Measurements from ENCODE around the gene APBB1. TPM values are rescaled to one million over a fixed set of nuclear protein-coding genes. Genes with fewer than 3 reads are reported as not detected.

APBB1 gene
- total and polyA plus RNA-seq, 2 experiments from 2014 or later, result 43.1 to 46.2 TPM

DNA sequence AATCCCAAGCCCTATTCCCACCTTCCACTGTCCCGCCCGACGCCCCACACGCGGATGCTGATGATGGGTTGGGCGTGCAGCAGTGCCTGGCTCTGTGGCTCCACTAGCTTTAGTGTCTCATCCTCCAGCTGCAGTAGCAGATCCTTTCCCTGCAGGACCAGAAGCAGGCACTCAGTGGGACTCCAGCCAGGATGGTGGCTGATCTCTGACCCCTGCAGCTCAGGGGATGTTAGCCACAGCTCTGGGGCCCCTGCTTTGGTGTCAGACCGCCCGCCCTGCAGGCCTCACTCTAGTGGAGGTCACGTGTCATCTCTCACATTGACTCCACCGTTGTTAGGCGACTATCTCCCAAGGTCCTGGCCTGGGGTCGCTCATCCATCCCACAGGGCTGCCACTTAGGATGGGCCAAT is 16.8 kb downstream of the APBB1 start:
- Histone ChIP-seq H3K27ac (no peak overlapping the region), H3K79me2 (ENCODE audit: insufficient read depth) (no peaks in the 10 kb centered on the region), H3K4me3 (no peak overlapping the region), H3K36me3 (ENCODE audit: low read depth) (no peaks in the 10 kb centered on the region), H3K4me2 (ENCODE audit: unreplicated experiment) (no peak overlapping the region), H3F3A (ENCODE audit: insufficient read depth) (peaks cover 18% of the 10 kb centered on the region), H3K27me3 (replicated peaks; ENCODE audit: insufficient read depth) (no peaks in the 10 kb centered on the region), H3K9me3 (ENCODE audit: low read depth) (no peaks in the 10 kb centered on the region), H3K9me2 (ENCODE audit: insufficient read depth) (no peaks in the 10 kb centered on the region), H4K20me1 (ENCODE audit: insufficient read depth) (no peaks in the 10 kb centered on the region), H3K4me1 (ENCODE audit: insufficient read depth) (peaks cover 12% of the 10 kb centered on the region), H3K9ac (no peak overlapping the region), H2AFZ (no peak overlapping the region)
- 97 to 98% methylated on average over 11 of the region's 12 CpGs for WGBS, 2 experiments (ENCODE audit: low coverage in 1 of 2, low lambda C conversion rate in 2 of 2, missing lambda C conversion rate in 2 of 2)
- in situ Hi-C loops (cut with MboI), result no loop called here
- no peak for TF ChIP-seq EZH2phosphoT487 (IDR thresholded peaks at IDR 0.05; ENCODE audit: insufficient read depth, low read depth)
- no peak for DNase-seq

DNA sequence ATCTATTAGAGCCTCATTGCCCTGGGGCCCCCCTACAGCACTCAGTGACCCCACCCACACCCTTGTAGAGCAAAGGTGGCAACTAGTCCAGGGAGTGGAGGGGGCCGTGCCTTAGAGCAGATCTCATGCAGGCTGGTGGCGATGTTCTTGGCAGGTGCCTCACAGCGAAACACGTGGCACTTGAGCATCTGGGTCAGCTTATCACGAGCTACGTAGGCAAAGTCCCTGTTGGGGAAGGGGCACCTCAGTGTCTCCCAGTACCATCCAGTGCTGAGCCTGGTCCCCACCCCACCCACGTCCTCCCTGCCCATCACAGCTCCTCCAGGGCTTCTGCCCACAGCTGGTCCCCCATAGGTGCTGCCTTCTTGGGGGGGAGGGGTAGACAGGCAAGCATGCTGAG is 17.4 kb downstream of the APBB1 start:
- no peaks in the 10 kb centered on the region for H4K20me1 ChIP-seq (ENCODE audit: insufficient read depth)
- no peaks in the 10 kb centered on the region for H3K27me3 ChIP-seq (replicated peaks; ENCODE audit: insufficient read depth)
- H3K9me2 ChIP-seq (ENCODE audit: insufficient read depth), result no peaks in the 10 kb centered on the region
- no peaks in the 10 kb centered on the region for H3K9me3 ChIP-seq (ENCODE audit: low read depth)
- no peak overlapping the region for H3K9ac ChIP-seq
- H2AFZ ChIP-seq, result no peak overlapping the region
- 88 to 92% methylated on average over 6 to 7 of the region's 7 CpGs for WGBS, 2 experiments (ENCODE audit: low coverage in 1 of 2, low lambda C conversion rate in 2 of 2, missing lambda C conversion rate in 2 of 2)
- H3K4me3 ChIP-seq, result no peak overlapping the region
- TF ChIP-seq EZH2 (IDR thresholded peaks at IDR 0.05; ENCODE audit: insufficient read depth, poor library complexity, severe bottlenecking) (no peak), EZH2phosphoT487 (IDR thresholded peaks at IDR 0.05; ENCODE audit: insufficient read depth, low read depth) (no peak)
- no peaks in the 10 kb centered on the region for H3K36me3 ChIP-seq (ENCODE audit: low read depth)
- no peak for DNase-seq
- no peak overlapping the region for H3K27ac ChIP-seq
- H3K4me2 ChIP-seq (ENCODE audit: unreplicated experiment), result no peak overlapping the region
- peaks cover 15% of the 10 kb centered on the region for H3K4me1 ChIP-seq (ENCODE audit: insufficient read depth)
- in situ Hi-C loops (cut with MboI), result no loop called here
- H3F3A ChIP-seq (ENCODE audit: insufficient read depth), result peaks cover 24% of the 10 kb centered on the region
- H3K79me2 ChIP-seq (ENCODE audit: insufficient read depth), result no peaks in the 10 kb centered on the region

DNA sequence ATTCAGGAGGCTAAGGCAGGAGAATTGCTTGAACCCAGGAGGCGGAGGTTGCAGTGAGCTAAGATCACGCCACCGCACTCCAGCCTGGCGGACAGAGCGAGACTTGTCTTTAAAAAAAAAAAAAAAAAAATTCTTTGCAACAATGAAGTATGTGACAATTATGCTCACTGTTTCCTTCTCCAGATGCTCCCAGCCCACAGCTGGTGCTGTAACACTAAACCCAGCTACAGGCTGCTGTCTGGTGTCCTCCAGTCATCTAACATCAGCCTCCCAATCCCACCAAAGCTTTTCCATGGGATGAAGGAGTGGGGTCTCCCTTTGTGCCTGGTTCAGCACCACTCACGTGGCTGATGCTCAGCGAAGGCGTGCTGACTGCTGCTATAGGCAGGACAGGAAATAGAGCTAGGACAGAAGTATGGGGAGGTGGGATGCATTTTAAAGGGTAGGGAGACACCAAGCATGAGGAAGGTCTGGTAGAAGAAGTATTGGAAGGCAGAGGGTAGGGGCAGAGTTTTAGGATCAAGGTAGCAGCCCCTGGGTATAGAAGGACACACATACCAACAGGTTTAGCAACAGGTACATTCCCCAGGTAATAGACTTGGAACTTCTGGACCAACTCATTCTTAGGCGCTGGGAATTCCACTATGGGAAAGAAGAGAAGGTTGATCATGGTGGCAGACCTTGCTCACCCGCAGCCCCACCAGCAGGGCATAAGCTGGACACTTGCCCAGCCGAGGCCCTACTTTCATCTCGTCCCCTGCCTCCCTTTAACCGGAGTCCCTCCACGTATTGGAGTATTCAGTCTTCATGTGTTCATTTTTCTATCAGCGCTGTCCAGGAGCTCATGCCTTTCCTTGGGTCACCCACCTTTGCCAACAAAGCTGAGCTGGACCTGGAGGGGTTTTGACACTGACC is 18.2 kb downstream of the APBB1 start:
- Histone ChIP-seq H3K9me2 (ENCODE audit: insufficient read depth) (no peaks in the 10 kb centered on the region), H3K4me2 (ENCODE audit: unreplicated experiment) (no peak overlapping the region), H3K9me3 (ENCODE audit: low read depth) (no peaks in the 10 kb centered on the region), H2AFZ (no peak overlapping the region), H4K20me1 (ENCODE audit: insufficient read depth) (no peaks in the 10 kb centered on the region), H3K27ac (no peak overlapping the region), H3K4me3 (no peak overlapping the region), H3F3A (ENCODE audit: insufficient read depth) (peaks cover 28% of the 10 kb centered on the region), H3K27me3 (replicated peaks; ENCODE audit: insufficient read depth) (no peaks in the 10 kb centered on the region), H3K36me3 (ENCODE audit: low read depth) (no peaks in the 10 kb centered on the region), H3K79me2 (ENCODE audit: insufficient read depth) (no peaks in the 10 kb centered on the region), H3K9ac (no peak overlapping the region), H3K4me1 (ENCODE audit: insufficient read depth) (peaks cover 15% of the 10 kb centered on the region)
- TF ChIP-seq EZH2phosphoT487 (IDR thresholded peaks at IDR 0.05; ENCODE audit: insufficient read depth, low read depth), result no peak
- no peak for TF ChIP-seq EZH2 (IDR thresholded peaks at IDR 0.05; ENCODE audit: insufficient read depth, poor library complexity, severe bottlenecking)
- in situ Hi-C loops (cut with MboI), result no loop called here
- DNase-seq, result no peak
- WGBS, 2 experiments (ENCODE audit: low coverage in 1 of 2, low lambda C conversion rate in 2 of 2, missing lambda C conversion rate in 2 of 2), result 93 to 97% methylated on average over 15 of the region's 15 CpGs

DNA sequence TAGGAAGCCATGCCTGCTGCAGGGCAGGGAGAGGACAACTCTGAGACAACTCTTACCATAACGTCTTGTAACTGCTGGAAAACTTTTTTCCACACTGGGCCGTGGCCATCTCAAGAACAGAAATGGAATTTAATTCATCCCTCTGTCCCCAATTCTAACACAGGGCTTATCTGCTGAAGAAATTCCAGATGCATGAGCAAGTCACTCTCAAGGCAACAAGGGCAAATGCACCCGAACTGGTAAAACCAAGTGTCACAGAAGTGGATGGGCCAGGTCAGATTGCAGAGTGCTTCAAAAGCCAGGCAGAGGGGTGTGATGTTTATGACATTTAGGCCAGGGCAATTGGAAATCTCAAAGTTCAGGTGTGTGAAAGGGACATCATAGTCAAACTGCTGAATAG is 21.3 kb downstream of the APBB1 start:
- in situ Hi-C loops (cut with MboI), result no loop called here
- H3K36me3 ChIP-seq (ENCODE audit: low read depth), result no peaks in the 10 kb centered on the region
- peak; percentile 55 for DNase-seq

More for the DNA sequence above, 21.3 kb downstream of the APBB1 start:
- H3K9me2 ChIP-seq (ENCODE audit: insufficient read depth), result no peaks in the 10 kb centered on the region
- H2AFZ ChIP-seq, result no peak overlapping the region
- H3K27me3 ChIP-seq (replicated peaks; ENCODE audit: insufficient read depth), result no peaks in the 10 kb centered on the region
- H3K4me2 ChIP-seq (ENCODE audit: unreplicated experiment), result peak overlapping the region; percentile 52
- H3F3A ChIP-seq (ENCODE audit: insufficient read depth), result peaks cover 28% of the 10 kb centered on the region
- H3K9me3 ChIP-seq (ENCODE audit: low read depth), result no peaks in the 10 kb centered on the region
- no peaks in the 10 kb centered on the region for H4K20me1 ChIP-seq (ENCODE audit: insufficient read depth)
- H3K79me2 ChIP-seq (ENCODE audit: insufficient read depth), result no peaks in the 10 kb centered on the region
- WGBS, 2 experiments (ENCODE audit: low coverage in 1 of 2, low lambda C conversion rate in 2 of 2, missing lambda C conversion rate in 2 of 2), result 27 to 32% methylated on average over 3 of the region's 3 CpGs
- TF ChIP-seq EZH2phosphoT487 (IDR thresholded peaks at IDR 0.05; ENCODE audit: insufficient read depth, low read depth) (no peak), EZH2 (IDR thresholded peaks at IDR 0.05; ENCODE audit: insufficient read depth, poor library complexity, severe bottlenecking) (no peak)
- H3K4me3 ChIP-seq, result no peak overlapping the region
- H3K27ac ChIP-seq, result 0 out of 2 replicates have a peak overlapping the region, but pooled peaks have one; percentile 5
- no peak overlapping the region for H3K9ac ChIP-seq
- H3K4me1 ChIP-seq (ENCODE audit: insufficient read depth), result peaks cover 15% of the 10 kb centered on the region
